ELF-1 (cell line): Measurements from ENCODE around the gene VWA2.
"Not testable (repeated sequence)": the region's sequence is repeated elsewhere in the genome, so short reads cannot be mapped to it uniquely, and the experiment has no call there.

Experiments
- DNase-seq: peaks from one replicate; pipeline ENCODE4 v3.0.0-alpha.2; 2016; ENCODE audit warnings: low read depth, low spot score

Gene VWA2

GRCh38 chr10:114315566-114316420, 76.7 kb downstream of the VWA2 start:
- no peak for DNase-seq

DNA sequence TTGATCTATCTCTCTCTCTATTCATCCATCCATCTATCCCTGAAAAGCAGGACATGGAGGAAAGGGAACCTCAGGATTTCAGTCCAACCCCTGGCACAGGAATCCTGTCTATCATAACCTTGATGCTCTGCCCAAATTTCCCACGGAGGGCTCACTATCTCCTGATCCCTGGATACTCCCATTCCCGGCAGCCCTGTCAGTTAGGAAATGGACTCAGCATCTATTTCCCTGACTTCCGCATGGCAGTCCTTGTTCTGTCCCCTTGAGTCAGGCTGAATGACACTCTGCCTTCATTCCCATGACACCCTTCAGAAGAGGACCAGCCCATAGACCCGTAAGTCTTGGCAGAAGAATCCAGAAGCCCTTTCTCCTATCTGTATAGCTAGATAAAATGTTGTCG, 77.7 kb downstream of the VWA2 start:
- DNase-seq: no peak

GRCh38 chr10:114319406-114320248, 80.6 kb downstream of the VWA2 start:
- no peak for DNase-seq

DNA sequence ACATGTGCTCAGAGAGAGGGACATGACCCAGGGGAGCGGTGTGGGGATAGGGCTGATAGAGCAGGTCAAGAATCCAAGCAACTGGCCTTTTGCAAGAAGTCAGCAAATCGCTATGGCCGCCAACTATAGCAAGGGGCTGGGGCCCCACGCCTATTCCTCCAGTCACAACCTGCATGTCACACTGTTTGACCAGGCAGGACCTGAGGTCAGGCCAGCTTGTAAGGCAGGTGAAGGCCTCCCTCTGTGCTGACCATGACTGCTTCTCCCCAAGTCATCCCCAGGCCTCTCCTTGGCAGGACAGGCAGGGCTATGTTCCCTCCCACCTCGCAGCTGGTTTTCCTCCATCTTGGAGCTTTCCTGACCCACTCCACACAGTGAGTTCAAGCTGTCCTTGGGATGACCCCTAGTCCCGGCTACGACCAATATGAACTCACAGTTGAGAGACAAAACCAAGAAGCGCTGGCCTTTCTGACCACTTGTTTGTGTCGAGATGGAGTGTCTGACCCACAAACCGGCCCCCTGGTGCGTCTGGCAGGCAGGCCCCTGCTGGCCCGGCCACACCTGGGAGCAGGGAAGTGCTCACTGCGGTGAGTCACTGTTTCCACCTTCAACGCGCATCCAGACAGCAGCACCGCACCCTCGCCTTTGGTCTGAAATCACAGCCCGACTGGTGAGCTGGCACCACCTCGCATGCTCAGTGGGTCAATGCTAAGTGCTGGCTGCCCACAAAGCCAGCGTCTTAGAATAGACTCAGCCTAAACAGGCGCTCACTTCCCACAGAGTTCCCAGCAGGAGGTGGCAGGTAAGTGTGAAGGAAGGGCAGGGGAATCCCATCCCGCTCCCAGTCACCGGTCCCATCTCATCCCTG, 81.4 kb downstream of the VWA2 start:
- peak; percentile 67 for DNase-seq

GRCh38 chr10:114322344-114322743, 83.3 kb downstream of the VWA2 start:
- peak; percentile 78 for DNase-seq

- DNase-seq: no peak
These were observed 84.0 kb downstream of the VWA2 start for GRCh38 chr10:114323023-114323422.

DNA sequence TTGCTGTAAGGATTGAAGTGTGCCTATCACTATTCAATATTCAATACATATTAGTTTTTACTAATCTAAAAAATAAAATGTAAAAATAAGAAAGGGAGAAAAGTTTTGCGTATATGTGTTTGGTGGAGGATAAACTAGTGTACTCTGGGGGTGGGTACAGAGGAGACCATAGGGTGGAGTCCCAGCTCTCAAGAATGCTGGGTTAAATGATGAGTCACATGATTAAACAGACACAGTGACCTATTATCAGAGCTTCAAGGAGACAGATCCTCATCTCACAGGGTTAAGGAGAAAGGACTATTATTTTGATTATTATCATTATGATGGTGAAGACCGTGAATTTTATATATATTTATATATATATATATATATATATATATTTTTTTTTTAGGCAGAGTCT, 87.7 kb downstream of the VWA2 start:
- no peak for DNase-seq

DNA sequence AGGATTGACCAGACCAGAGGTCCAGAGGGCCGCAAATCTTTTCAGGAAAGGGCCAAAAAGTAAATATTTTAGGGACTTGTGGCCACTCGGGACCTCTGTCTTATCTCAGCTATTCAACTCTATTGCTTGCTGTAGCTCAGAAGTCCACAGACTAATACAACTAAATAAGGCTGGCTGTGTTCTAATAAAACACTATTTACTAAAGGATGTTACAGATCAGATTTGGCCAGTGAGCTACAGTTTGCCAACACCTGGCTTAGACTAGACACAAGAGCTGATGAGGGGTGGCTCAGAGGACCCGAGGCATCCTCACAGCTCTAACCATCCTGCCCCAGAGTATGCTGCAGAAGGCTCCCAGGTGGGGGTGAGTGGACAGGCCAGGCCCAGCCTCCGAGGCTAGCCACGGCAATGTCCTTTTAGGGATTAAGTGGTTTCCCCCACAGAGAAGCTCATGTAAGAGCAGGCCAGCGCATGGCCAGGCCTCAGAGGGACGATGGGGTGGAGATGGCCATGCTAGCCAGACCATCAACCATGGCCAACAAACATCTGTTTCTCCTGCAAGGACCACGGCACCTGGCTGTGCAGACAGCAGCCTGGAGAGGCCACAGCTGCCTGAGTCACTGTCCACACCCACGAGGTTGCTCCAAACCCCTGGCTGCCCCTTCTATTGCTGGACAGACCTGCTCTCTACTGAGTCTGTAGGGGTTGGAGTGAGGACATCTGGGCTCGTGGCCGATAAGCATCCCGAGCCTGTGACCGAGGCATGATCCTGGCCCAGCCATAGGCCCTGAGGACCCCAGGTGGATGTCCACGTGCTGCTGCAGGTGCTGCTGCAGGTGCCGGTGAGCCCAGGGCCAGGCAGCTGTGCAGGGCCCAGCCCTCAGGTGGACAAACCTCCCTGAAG, 88.7 kb downstream of the VWA2 start:
- no peak for DNase-seq

DNA sequence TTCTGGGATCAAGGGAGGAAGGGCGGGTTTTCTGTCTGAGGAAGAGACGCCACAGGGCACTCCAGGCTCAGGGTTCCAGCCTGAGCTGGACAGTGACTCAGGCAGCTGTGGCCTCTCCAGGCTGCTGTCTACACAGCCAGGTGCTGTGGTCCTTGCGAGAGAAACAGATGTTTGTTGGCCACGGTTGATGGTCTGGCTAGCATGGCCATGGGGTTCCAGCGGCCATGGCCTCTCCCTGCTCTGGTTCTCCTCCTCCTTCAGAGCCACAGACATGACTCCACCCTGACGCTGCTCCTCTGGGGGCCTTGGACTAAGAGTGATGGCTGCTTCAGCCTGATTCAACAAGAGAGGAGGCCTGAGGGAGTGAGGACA, 89.4 kb downstream of the VWA2 start:
- DNase-seq: no peak

- DNase-seq: no peak
These were observed 89.8 kb downstream of the VWA2 start for GRCh38 chr10:114328874-114329273.

- no peak for DNase-seq
These were observed 90.7 kb downstream of the VWA2 start for GRCh38 chr10:114329634-114330365.

- DNase-seq: peak; percentile 50
These were observed 93.5 kb downstream of the VWA2 start for GRCh38 chr10:114332301-114333192.

DNA sequence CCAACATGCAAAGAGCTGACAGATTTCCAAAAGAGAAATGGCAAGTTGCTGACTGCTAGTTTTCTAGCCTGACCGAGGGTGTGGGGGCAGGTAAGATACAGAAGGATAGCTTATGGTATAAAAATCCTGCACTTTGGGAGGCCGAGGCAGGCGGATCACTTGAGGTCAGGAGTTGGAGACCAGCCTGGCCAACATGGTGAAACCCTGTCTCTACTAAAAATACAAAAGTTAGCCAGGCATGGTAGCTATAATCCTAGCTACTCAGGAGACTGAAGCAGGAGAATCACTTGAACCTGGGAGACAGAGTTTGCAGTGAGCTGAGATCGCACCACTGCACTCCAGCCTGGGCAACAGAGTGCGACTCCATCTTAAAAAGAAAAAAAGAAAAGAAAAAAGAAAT, 94.4 kb downstream of the VWA2 start:
- DNase-seq: not testable (repeated sequence)

- no peak for DNase-seq
These were observed 95.2 kb downstream of the VWA2 start for GRCh38 chr10:114334301-114334700.

DNA sequence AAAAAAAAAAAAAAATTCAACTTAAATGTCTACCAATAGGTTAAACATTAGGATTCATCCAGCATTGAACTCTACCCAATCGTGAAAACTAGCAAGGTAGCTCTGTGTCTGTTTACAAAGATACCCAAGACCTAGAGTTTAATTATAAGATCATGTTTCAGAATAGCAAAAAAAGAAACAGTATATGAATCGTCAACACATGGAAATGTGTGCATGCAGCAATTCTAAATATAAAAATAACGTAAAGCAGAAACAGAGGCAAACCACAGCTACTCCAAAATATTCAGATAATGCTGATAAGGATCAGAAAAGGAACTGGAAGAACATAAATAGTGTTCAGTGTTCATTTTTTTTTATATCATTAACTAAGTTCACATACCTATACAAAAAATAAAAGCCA, 96.6 kb downstream of the VWA2 start:
- DNase-seq: no peak

DNA sequence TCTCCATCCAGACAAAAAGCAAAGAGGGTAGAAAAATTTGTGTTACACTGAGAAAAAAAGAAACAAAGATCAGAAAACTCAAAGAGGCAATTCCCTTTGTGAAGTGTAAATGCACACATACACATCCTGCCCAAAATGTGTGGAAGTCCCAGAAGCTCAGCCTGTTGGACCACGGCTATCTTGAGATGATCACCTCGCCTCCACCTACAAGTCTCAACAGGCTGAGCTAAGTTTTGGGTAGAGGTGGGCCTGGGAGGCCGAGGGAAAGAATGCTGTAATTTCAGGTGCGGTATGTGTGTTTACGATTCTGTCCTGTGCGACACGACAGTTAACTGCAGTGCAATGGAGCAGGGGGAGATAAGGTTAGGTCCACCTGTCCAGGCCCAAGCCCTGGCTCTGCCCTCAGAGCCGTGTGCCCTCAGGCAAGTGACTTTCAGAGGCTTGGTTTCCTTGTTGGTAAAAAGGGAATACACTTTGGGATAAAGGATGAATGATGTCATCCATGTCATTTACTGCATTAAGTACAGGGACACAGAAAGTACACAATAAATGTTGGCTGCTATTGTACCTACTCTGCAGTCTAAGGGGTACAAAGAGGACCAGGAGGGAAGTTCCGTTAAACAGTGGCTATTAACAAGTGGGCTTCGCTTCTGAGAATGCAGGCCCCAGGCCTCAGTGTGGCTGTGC, 97.9 kb downstream of the VWA2 start:
- peak; percentile 83 for DNase-seq

GRCh38 chr10:114337510-114338462, 98.7 kb downstream of the VWA2 start:
- DNase-seq: peak; percentile 91
